T-cell (primary cell): Measurements from ENCODE around the gene GMPS. TPM values are rescaled to one million over a fixed set of nuclear protein-coding genes. Genes with fewer than 3 reads are reported as not detected.
"Not testable (repeated sequence)": the region's sequence is repeated elsewhere in the genome, so short reads cannot be mapped to it uniquely, and the experiment has no call there.

ENCODE experiments used
- ATAC-seq, 4 experiments: fragments of 200-7000 bp in 3 of 4; fragments of 150-1000 bp in 1 of 4; cut with Tn5 transposase; replicated peaks in 1 of 4; 1 replicate in 3 of 4; 2 replicates in 1 of 4; pipeline ENCODE4 v1.10.0; 2021; ENCODE audit warnings: moderate library complexity in 3 of 4, mild to moderate bottlenecking in 2 of 4, moderate number of reproducible peaks in 1 of 4
- CTCF ChIA-PET, 2 donors: fragments of 300-600 bp; sonication (Branson Sonifier 250); formaldehyde crosslinking; loops; one replicate each; lab custom pipeline; 2022; ENCODE audit warnings: antibody characterized with exemption in 2 of 2; lab: Charles Lee
- POLR2A ChIA-PET, 2 donors: fragments of 300-600 bp; sonication (Branson Sonifier 250); formaldehyde crosslinking; loops; one replicate each; lab custom pipeline; 2022; ENCODE audit warnings: antibody characterized with exemption in 2 of 2; lab: Charles Lee
- DNase-seq, 35 experiments: peaks; one replicate each; pipeline versions ENCODE4 v3.0.0 to v3.0.0-alpha.2; 2013 to 2023
- H3K27ac ChIP-seq: one replicate; pipeline ENCODE4 v1.5.1; 2013; ENCODE audit warnings: low read length
- H3K27me3 ChIP-seq, 2 experiments: replicated peaks in 1 of 2; 1 replicate in 1 of 2; 2 replicates in 1 of 2; pipeline versions ENCODE4 v1.6.1 to v1.7.0; 2013; ENCODE audit warnings: low read length in 1 of 2, mixed read lengths in 1 of 2; ENCODE audit not compliant: control insufficient read depth in 2 of 2, insufficient read depth in 2 of 2; ENCODE audit errors: extremely low read depth in 1 of 2
- H3K36me3 ChIP-seq, 2 donors: 1 replicate in 1 of 2; 2 replicates in 1 of 2; pipeline versions ENCODE4 v1.6.1 to v1.7.0; 2013; ENCODE audit warnings: low read length in 1 of 2; ENCODE audit not compliant: control insufficient read depth in 2 of 2, insufficient read depth in 1 of 2; ENCODE audit errors: extremely low read depth in 1 of 2
- H3K4me1 ChIP-seq, 2 experiments: 1 replicate in 1 of 2; 2 replicates in 1 of 2; pipeline versions ENCODE4 v1.6.1 to v1.7.0; 2013; ENCODE audit warnings: low read length in 2 of 2, mixed read lengths in 1 of 2; ENCODE audit not compliant: insufficient read depth in 2 of 2, control insufficient read depth in 1 of 2; ENCODE audit errors: extremely low read depth in 1 of 2
- H3K4me3 ChIP-seq, 2 donors: 1 replicate in 1 of 2; 2 replicates in 1 of 2; pipeline versions ENCODE4 v1.5.1 to v1.7.0; 2013; ENCODE audit warnings: mild to moderate bottlenecking in 2 of 2, low read length in 1 of 2, moderate library complexity in 1 of 2; ENCODE audit not compliant: control insufficient read depth in 1 of 2; ENCODE audit errors: extremely low read depth in 1 of 2
- H3K9me3 ChIP-seq: 2 replicates; pipeline ENCODE4 v1.7.0; 2013
- H3K27ac Mint-ChIP-seq, 2 donors: one replicate each; pipeline ENCODE4 v1.8.0; 2020 to 2021; ENCODE audit warnings: mild to moderate bottlenecking in 2 of 2, mixed read lengths in 2 of 2
- H3K27me3 Mint-ChIP-seq, 2 donors: one replicate each; pipeline ENCODE4 v1.8.0; 2021 to 2022; ENCODE audit warnings: mixed read lengths in 2 of 2
- H3K36me3 Mint-ChIP-seq: one replicate; pipeline ENCODE4 v1.8.0; 2021; ENCODE audit warnings: mixed read lengths
- H3K4me1 Mint-ChIP-seq, 3 donors: one replicate each; pipeline ENCODE4 v1.8.0; 2020 to 2022; ENCODE audit warnings: mixed read lengths in 3 of 3, mild to moderate bottlenecking in 1 of 3
- H3K4me3 Mint-ChIP-seq, 3 donors: one replicate each; pipeline ENCODE4 v1.8.0; 2020 to 2022; ENCODE audit warnings: mild to moderate bottlenecking in 3 of 3, mixed read lengths in 3 of 3, moderate library complexity in 3 of 3
- H3K9me3 Mint-ChIP-seq, 3 donors: one replicate each; pipeline ENCODE4 v1.8.0; 2020 to 2022; ENCODE audit warnings: mixed read lengths in 3 of 3
- WGBS: methylation state at CpG from one replicate; pipeline ENCODE4 v1.1.5; 2013; ENCODE audit warnings: missing lambda C conversion rate; ENCODE audit not compliant: insufficient coverage; 5-methylcytosine and 5-hydroxymethylcytosine counted together
- total RNA-seq, 35 experiments: library from RNA in 6 of 35; stranded (reverse) in 6 of 35; fragments of 120-200 nt in 1 of 35; gene quantifications; one replicate each; pipeline versions ENCODE4 v1.2.1 to v1.2.4 and lab custom pipeline; 2013 to 2026

The GMPS gene
- total RNA-seq, 5 donors from 2014 or later (not counting 1 experiment from before 2014, with no cell fraction given) = 37.4 to 44.1 (median 40.6) TPM

GRCh38 chr3:155847993-155848392 lies 22.5 kb upstream of the GMPS start:
- no peak overlapping the region for H3K27ac ChIP-seq
- no peaks in the 10 kb centered on the region for H3K27me3 Mint-ChIP-seq
- peaks cover 65 to 73% (median 68%) of the 10 kb centered on the region in 3 donors for H3K4me1 Mint-ChIP-seq
- DNase-seq = no peak
- no peaks in the 10 kb centered on the region for H3K9me3 Mint-ChIP-seq
- H3K27me3 ChIP-seq = no peaks in the 10 kb centered on the region
- H3K4me3 ChIP-seq = no peak overlapping the region
- H3K36me3 Mint-ChIP-seq = peaks cover 16% of the 10 kb centered on the region
- no CpG with 5 or more reads among the region's 3 CpGs for WGBS
- H3K27ac Mint-ChIP-seq = no peak overlapping the region
- no peaks in the 10 kb centered on the region for H3K9me3 ChIP-seq
- H3K4me1 ChIP-seq = peaks cover 22 to 47% of the 10 kb centered on the region in 2 experiments
- peaks cover 0 to 10% of the 10 kb centered on the region in 2 donors for H3K36me3 ChIP-seq
- POLR2A ChIA-PET = interaction anchor here in 1 of 2 donors (0.6 kb wide), 1 partner anchor 1259 kb away, joined by 4 read pairs; no protein-coding TSS in a partner anchor
- ATAC-seq = no peak
- H3K4me3 Mint-ChIP-seq = peak overlapping the region; percentile 1 to 61 (median 21)
- CTCF ChIA-PET = interaction anchor here in 1 of 2 donors (0.6 kb wide), 1 partner anchor 1715 kb away, joined by 3 read pairs; no protein-coding TSS in a partner anchor

- H3K27me3 ChIP-seq, H3K9me3 Mint-ChIP-seq, H3K27ac Mint-ChIP-seq, ATAC-seq, DNase-seq, H3K9me3 ChIP-seq, POLR2A ChIA-PET, H3K4me3 ChIP-seq, H3K27me3 Mint-ChIP-seq, H3K27ac ChIP-seq: not testable (repeated sequence)
- peaks cover 0 to 10% of the 10 kb centered on the region in 2 donors for H3K36me3 ChIP-seq
- no CpG with 5 or more reads among the region's 3 CpGs for WGBS
- peaks cover 16% of the 10 kb centered on the region for H3K36me3 Mint-ChIP-seq
- CTCF ChIA-PET = interaction anchor here (0.5 to 1.8 kb wide), 3 partner anchors 21 to 80 kb away, joined by 3 to 6 read pairs (median 4); partner anchors contain the start of gene C3orf33 (in 1 of the 2)
- H3K4me1 ChIP-seq = peaks cover 25 to 57% of the 10 kb centered on the region in 2 experiments
- peak overlapping the region; percentile 28 to 52 (median 34) for H3K4me3 Mint-ChIP-seq
- H3K4me1 Mint-ChIP-seq = peaks cover 60 to 79% (median 68%) of the 10 kb centered on the region in 3 donors
These were observed 21.0 kb upstream of the GMPS start for GRCh38 chr3:155849404-155849803.

GRCh38 chr3:155852341-155852740 lies 18.1 kb upstream of the GMPS start:
- WGBS = 17% methylated on average over 2 of the region's 2 CpGs
- H3K9me3 ChIP-seq = no peaks in the 10 kb centered on the region
- H3K36me3 Mint-ChIP-seq = peaks cover 19% of the 10 kb centered on the region
- peaks cover 25 to 60% of the 10 kb centered on the region in 2 experiments for H3K4me1 ChIP-seq
- CTCF ChIA-PET = interaction anchor here (0.7 to 2.6 kb wide), 4 partner anchors 18 to 62 kb away, joined by 3 to 24 read pairs (median 6); partner anchors contain the start of gene C3orf33 (in 1 of the 2)
- DNase-seq (no peak), ATAC-seq (no peak)
- no peaks in the 10 kb centered on the region for H3K9me3 Mint-ChIP-seq
- H3K27me3 ChIP-seq = no peaks in the 10 kb centered on the region
- H3K4me3 ChIP-seq = peak overlapping the region; percentile 89 to 99
- H3K4me1 Mint-ChIP-seq = peaks cover 49 to 62% (median 54%) of the 10 kb centered on the region in 3 donors
- peak overlapping the region in 1 of 2 donors; percentile 49 for H3K27ac Mint-ChIP-seq
- no peak overlapping the region for H3K27ac ChIP-seq
- POLR2A ChIA-PET = interaction anchor here in 1 of 2 donors (0.9 to 2.3 kb wide), 2 partner anchors 10 to 46 kb away, joined by 7 to 13 read pairs; partner anchors contain the start of gene C3orf33
- H3K36me3 ChIP-seq = peaks cover 0 to 8% of the 10 kb centered on the region in 2 donors
- no peaks in the 10 kb centered on the region for H3K27me3 Mint-ChIP-seq
- peak overlapping the region; percentile 94 to 98 (median 97) for H3K4me3 Mint-ChIP-seq

GRCh38 chr3:155853214-155854140 lies 17.0 kb upstream of the GMPS start:
- ATAC-seq = peak in 2 of 4 experiments; percentile 0
- POLR2A ChIA-PET = interaction anchor here (0.5 to 2.3 kb wide), 6 partner anchors 11 to 58 kb away, joined by 3 to 13 read pairs (median 4); partner anchors contain the start of genes C3orf33 (in 1 of the 2) and GMPS (in 1 of the 2)

GRCh38 chr3:155854141-155854940 lies 16.1 kb upstream of the GMPS start, which contains the start of gene SLC33A1:
SLC33A1 (minus strand) TSS chr3:155854427; CDS start chr3:155853997, 430 bp downstream.
- ChIA-PET POLR2A (interaction anchor here (0.6 to 2.3 kb wide), 5 partner anchors 10 to 58 kb away, joined by 3 to 13 read pairs (median 3); partner anchors contain the start of genes C3orf33 (in 1 of the 2) and GMPS (in 1 of the 2)), CTCF (interaction anchor here in 1 of 2 donors (0.5 to 2.6 kb wide), 3 partner anchors 16 to 48 kb away, joined by 3 to 24 read pairs (median 17); partner anchors contain the start of genes C3orf33 and GMPS)
- Mint-ChIP-seq H3K4me1 (peaks cover 36 to 46% (median 42%) of the 10 kb centered on the region in 3 donors), H3K9me3 (no peaks in the 10 kb centered on the region), H3K27me3 (no peaks in the 10 kb centered on the region), H3K36me3 (peaks cover 14% of the 10 kb centered on the region), H3K27ac (peak within 1 kb of the TSS; percentile 100), H3K4me3 (peak within 1 kb of the TSS; percentile 94 to 98 (median 97))
- peaks cover 23 to 49% of the 10 kb centered on the region in 2 experiments for H3K4me1 ChIP-seq
- no peaks in the 10 kb centered on the region for H3K9me3 ChIP-seq
- peak within 1 kb of the TSS; percentile 97 for H3K27ac ChIP-seq
- DNase-seq (peak; percentile 96 to 100 (median 99)), ATAC-seq (peak; percentile 90 to 93 (median 91))
- no peaks in the 10 kb centered on the region for H3K27me3 ChIP-seq
- H3K36me3 ChIP-seq = peaks cover 0 to 3% of the 10 kb centered on the region in 2 donors
- peak within 1 kb of the TSS; percentile 89 to 99 for H3K4me3 ChIP-seq
- WGBS = under 1% methylated on average over 50 of the region's 50 CpGs

More at GRCh38 chr3:155853214-155854140, 17.0 kb upstream of the GMPS start:
- H3K27ac Mint-ChIP-seq = peak overlapping the region; percentile 100
- no peaks in the 10 kb centered on the region for H3K27me3 Mint-ChIP-seq
- H3K36me3 Mint-ChIP-seq = peaks cover 14% of the 10 kb centered on the region
- under 1% methylated on average over 43 of the region's 45 CpGs for WGBS
- no peaks in the 10 kb centered on the region for H3K9me3 ChIP-seq
- H3K36me3 ChIP-seq = peaks cover 0 to 3% of the 10 kb centered on the region in 2 donors
- peaks cover 41 to 51% (median 46%) of the 10 kb centered on the region in 3 donors for H3K4me1 Mint-ChIP-seq
- peaks cover 23 to 54% of the 10 kb centered on the region in 2 experiments for H3K4me1 ChIP-seq
- DNase-seq = peak in 14 of 35 experiments; percentile 4 to 45 (median 12)
- peak overlapping the region; percentile 94 to 98 (median 97) for H3K4me3 Mint-ChIP-seq
- CTCF ChIA-PET = interaction anchor here (0.5 to 2.6 kb wide), 4 partner anchors 16 to 48 kb away, joined by 3 to 24 read pairs (median 10); partner anchors contain the start of genes C3orf33 (in 1 of the 2) and GMPS (in 1 of the 2)
- no peaks in the 10 kb centered on the region for H3K9me3 Mint-ChIP-seq
- no peaks in the 10 kb centered on the region for H3K27me3 ChIP-seq
- peak overlapping the region; percentile 89 to 99 for H3K4me3 ChIP-seq
- H3K27ac ChIP-seq = peak overlapping the region; percentile 97
